Measurements from ENCODE around the gene SARDH.

- TF ChIP-seq TAF1 (IDR thresholded peaks at IDR 0.05; ENCODE audit: low read depth) (no peak), CTCF (IDR thresholded peaks at IDR 0.05; ENCODE audit: poor library complexity, severe bottlenecking) (no peak), REST (IDR thresholded peaks at IDR 0.05; ENCODE audit: borderline replicate concordance) (no peak), EZH2 (IDR thresholded peaks at IDR 0.05; ENCODE audit: borderline replicate concordance, insufficient read depth, low read length, poor library complexity, severe bottlenecking) (no peak)
Observed at GRCh38 chr9:133700819-133701320, 37.3 kb downstream of the SARDH start.

All from neural cell (in vitro differentiated cells).